Measurements from ENCODE around the gene LHX3.

The LHX3 gene

DNA sequence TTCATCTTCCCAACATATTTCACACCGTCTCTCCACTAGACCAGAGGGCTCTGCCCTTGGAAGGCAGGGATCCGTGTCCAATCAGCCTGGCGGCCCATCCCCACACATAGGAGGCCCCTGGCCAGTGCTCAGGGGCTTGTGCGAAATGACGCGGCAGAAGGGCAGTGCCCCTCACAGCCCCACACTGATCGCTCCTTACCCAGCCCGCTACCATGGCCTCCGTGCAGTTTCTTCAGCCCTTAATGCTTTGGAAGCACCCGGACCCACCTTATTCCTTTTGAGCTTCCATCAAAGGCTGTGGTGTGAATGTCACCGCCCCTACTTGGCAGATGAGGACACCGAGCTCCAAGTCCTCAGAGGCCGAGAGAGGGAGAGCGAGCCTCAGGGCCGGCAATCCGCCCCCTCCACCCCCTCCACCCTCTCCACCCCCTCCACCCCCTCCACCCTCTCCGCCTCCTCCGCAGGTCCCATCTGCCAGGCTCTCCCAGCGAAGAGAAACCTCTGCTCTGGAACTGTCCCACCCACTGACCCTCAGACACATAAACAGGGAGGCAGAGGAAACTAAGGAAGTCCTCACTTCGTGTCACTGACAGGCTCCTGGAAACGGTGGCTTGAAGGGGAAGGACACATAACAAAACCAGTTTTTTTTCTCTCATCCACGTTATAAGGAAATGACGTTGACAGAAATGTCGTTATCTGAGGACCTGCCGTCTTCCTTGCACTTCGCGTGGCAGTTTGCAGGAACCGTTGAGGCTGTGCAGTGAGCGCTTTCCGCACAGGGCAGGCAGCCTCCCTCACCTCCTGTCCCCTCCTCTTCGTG is 26.8 kb upstream of the LHX3 start (continued):
- TF ChIP-seq ISL1 (CRISPR knock-in tag; IDR thresholded peaks at IDR 0.05) (no peak), ZNF8 (CRISPR knock-in tag; IDR thresholded peaks at IDR 0.05) (no peak), ZNF70 (CRISPR knock-in tag; IDR thresholded peaks at IDR 0.05) (no peak)
- TF ChIP-seq, protein P1, sequence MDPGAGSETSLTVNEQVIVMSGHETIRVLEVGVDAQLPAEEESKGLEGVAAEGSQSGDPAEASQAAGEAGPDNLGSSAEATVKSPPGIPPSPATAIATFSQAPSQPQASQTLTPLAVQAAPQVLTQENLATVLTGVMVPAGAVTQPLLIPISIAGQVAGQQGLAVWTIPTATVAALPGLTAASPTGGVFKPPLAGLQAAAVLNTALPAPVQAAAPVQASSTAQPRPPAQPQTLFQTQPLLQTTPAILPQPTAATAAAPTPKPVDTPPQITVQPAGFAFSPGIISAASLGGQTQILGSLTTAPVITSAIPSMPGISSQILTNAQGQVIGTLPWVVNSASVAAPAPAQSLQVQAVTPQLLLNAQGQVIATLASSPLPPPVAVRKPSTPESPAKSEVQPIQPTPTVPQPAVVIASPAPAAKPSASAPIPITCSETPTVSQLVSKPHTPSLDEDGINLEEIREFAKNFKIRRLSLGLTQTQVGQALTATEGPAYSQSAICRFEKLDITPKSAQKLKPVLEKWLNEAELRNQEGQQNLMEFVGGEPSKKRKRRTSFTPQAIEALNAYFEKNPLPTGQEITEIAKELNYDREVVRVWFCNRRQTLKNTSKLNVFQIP (CRISPR knock-in tag; IDR thresholded peaks at IDR 0.05; ENCODE audit: borderline replicate concordance, low read depth): no peak
- TF ChIP-seq, protein P2, sequence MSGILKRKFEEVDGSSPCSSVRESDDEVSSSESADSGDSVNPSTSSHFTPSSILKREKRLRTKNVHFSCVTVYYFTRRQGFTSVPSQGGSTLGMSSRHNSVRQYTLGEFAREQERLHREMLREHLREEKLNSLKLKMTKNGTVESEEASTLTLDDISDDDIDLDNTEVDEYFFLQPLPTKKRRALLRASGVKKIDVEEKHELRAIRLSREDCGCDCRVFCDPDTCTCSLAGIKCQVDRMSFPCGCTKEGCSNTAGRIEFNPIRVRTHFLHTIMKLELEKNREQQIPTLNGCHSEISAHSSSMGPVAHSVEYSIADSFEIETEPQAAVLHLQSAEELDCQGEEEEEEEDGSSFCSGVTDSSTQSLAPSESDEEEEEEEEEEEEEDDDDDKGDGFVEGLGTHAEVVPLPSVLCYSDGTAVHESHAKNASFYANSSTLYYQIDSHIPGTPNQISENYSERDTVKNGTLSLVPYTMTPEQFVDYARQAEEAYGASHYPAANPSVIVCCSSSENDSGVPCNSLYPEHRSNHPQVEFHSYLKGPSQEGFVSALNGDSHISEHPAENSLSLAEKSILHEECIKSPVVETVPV (CRISPR knock-in tag; IDR thresholded peaks at IDR 0.05): no peak

DNA sequence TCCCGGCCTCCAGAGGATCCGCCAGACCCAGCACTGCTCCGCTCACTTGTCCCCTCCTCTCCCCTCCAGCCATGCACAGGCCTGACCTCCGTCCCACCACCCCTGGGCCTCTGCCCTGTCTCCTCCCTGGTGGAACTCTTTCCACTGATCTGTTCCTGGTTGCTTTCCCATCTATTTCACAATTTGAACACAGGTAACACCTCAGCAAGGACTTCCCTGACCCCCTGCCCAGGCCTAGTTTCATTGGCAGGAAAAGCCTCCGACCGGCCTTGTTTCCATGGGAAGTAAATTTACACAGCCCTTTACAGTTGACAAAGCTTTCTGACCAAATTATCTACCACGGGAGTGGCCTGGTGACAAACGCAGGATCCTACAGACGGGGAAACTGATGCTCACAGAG is 25.8 kb upstream of the LHX3 start:
- no peak for ATAC-seq
- no peak for TF ChIP-seq TCF4 (CRISPR knock-in tag; IDR thresholded peaks at IDR 0.05; ENCODE audit: borderline replicate concordance)
- no peak for TF ChIP-seq ZNF565 (CRISPR knock-in tag; conservative IDR thresholded peaks at IDR 0.05; ENCODE audit: low read depth)
- TF ChIP-seq, protein P3, sequence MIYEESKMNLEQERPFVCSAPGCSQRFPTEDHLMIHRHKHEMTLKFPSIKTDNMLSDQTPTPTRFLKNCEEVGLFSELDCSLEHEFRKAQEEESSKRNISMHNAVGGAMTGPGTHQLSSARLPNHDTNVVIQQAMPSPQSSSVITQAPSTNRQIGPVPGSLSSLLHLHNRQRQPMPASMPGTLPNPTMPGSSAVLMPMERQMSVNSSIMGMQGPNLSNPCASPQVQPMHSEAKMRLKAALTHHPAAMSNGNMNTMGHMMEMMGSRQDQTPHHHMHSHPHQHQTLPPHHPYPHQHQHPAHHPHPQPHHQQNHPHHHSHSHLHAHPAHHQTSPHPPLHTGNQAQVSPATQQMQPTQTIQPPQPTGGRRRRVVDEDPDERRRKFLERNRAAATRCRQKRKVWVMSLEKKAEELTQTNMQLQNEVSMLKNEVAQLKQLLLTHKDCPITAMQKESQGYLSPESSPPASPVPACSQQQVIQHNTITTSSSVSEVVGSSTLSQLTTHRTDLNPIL (CRISPR knock-in tag; IDR thresholded peaks at IDR 0.05; ENCODE audit: low read depth): no peak
- TF ChIP-seq, protein P1 (CRISPR knock-in tag; IDR thresholded peaks at IDR 0.05; ENCODE audit: borderline replicate concordance, low read depth): no peak
- TF ChIP-seq ESRRG (CRISPR knock-in tag; IDR thresholded peaks at IDR 0.05): no peak
- no peak for TF ChIP-seq OSR1 (CRISPR knock-in tag; IDR thresholded peaks at IDR 0.05)
- TF ChIP-seq, protein P2 (CRISPR knock-in tag; IDR thresholded peaks at IDR 0.05): no peak
- no peak for TF ChIP-seq ISL1 (CRISPR knock-in tag; IDR thresholded peaks at IDR 0.05)
- TF ChIP-seq ZFP30 (CRISPR knock-in tag; IDR thresholded peaks at IDR 0.05): no peak
- TF ChIP-seq ARNTL (CRISPR knock-in tag; IDR thresholded peaks at IDR 0.05; ENCODE audit: borderline replicate concordance, low read depth): no peak
- no peak for TF ChIP-seq ZNF70 (CRISPR knock-in tag; IDR thresholded peaks at IDR 0.05)

DNA sequence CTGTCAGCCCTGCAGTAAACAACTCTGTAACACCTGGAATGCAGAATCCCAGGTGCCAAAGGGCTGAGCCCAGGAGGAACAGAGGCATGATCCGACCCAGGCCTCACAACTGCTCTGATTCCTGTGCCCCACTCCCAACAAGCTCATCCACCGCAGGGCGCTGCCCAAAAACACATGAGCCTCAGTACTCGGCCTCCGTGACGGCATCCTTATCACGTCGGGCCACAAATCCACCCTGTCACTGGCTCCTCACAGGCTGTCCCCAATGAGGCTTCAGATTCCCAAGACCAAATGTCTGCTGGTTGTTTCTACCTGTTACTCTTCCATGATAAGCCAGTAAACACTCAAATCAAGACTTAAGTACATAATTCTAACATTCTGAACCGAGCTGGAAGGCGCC is 25.4 kb upstream of the LHX3 start:
- TF ChIP-seq, protein P2 (CRISPR knock-in tag; IDR thresholded peaks at IDR 0.05): no peak
- TF ChIP-seq ESRRG (CRISPR knock-in tag; IDR thresholded peaks at IDR 0.05) (no peak), GLIS3 (CRISPR knock-in tag; IDR thresholded peaks at IDR 0.05) (no peak), ZFP3 (CRISPR knock-in tag; IDR thresholded peaks at IDR 0.05) (no peak)
- TF ChIP-seq, protein P4, sequence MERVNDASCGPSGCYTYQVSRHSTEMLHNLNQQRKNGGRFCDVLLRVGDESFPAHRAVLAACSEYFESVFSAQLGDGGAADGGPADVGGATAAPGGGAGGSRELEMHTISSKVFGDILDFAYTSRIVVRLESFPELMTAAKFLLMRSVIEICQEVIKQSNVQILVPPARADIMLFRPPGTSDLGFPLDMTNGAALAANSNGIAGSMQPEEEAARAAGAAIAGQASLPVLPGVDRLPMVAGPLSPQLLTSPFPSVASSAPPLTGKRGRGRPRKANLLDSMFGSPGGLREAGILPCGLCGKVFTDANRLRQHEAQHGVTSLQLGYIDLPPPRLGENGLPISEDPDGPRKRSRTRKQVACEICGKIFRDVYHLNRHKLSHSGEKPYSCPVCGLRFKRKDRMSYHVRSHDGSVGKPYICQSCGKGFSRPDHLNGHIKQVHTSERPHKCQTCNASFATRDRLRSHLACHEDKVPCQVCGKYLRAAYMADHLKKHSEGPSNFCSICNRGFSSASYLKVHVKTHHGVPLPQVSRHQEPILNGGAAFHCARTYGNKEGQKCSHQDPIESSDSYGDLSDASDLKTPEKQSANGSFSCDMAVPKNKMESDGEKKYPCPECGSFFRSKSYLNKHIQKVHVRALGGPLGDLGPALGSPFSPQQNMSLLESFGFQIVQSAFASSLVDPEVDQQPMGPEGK (CRISPR knock-in tag; IDR thresholded peaks at IDR 0.05; ENCODE audit: borderline replicate concordance): no peak
- no peak for ATAC-seq
